ENCODE measurements around the gene ARHGEF16.

Gene ARHGEF16

GRCh38 chr1:3433076-3433475 is 21.4 kb upstream of the ARHGEF16 start:
- H3K4me3 ChIP-seq (ENCODE audit: low read depth, low read length) = no peak overlapping the region
- DNase-seq (ENCODE audit: low read depth) = no peak
- no peak for TF ChIP-seq CTCF (conservative IDR thresholded peaks at IDR 0.05; ENCODE audit: low read depth, low read length)

GRCh38 chr1:3433596-3434320 is 20.7 kb upstream of the ARHGEF16 start:
- DNase-seq (ENCODE audit: low read depth) = no peak
- no peak for TF ChIP-seq CTCF (conservative IDR thresholded peaks at IDR 0.05; ENCODE audit: low read depth, low read length)
- H3K4me3 ChIP-seq (ENCODE audit: low read depth, low read length) = no peak overlapping the region

DNA sequence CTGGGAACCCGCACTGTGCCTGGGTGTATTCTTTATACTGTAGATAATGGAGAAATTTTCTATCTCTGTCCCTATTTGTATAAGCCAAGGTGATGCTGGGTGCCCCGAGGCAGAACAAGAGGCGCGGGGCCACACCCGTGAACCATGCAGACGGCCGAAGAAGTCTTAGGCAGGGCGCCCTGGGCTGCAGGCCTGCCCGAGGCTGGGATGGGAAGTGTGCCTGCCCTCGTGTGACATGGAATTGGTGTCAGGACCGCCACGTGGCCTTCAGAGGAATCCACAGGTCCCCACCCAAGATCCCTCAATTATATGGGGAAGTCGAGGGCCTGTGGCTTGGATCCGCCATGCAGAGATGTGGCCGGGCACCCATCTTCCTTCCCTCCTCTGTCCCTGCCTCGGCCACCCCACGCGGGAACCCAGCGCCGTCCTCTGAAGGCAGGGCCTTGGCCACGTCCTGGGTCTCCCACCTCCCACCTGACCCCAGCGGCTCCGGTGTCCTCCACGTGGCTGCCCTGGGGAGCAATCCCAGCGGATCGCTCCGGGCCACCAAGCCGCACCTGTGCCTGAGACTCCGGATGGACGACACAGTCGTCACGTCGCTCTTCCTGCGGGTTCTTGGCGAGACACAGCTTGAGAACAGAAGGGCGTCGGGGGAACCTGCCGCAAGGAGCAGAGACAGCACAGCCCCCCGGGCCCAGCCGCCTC is 19.9 kb upstream of the ARHGEF16 start:
- no peak overlapping the region for H3K4me3 ChIP-seq (ENCODE audit: low read depth, low read length)
- TF ChIP-seq CTCF (conservative IDR thresholded peaks at IDR 0.05; ENCODE audit: low read depth, low read length) = no peak
- no peak for DNase-seq (ENCODE audit: low read depth)

- no peak overlapping the region for H3K4me3 ChIP-seq (ENCODE audit: low read depth, low read length)
- DNase-seq (ENCODE audit: low read depth) = no peak
- no peak for TF ChIP-seq CTCF (conservative IDR thresholded peaks at IDR 0.05; ENCODE audit: low read depth, low read length)
Observed at GRCh38 chr1:3435666-3436065, 18.8 kb upstream of the ARHGEF16 start.

- no peak overlapping the region for H3K4me3 ChIP-seq (ENCODE audit: low read depth, low read length)
- no peak for TF ChIP-seq CTCF (conservative IDR thresholded peaks at IDR 0.05; ENCODE audit: low read depth, low read length)
- DNase-seq (ENCODE audit: low read depth) = no peak
Observed at GRCh38 chr1:3436451-3436850, 18.0 kb upstream of the ARHGEF16 start.

DNA sequence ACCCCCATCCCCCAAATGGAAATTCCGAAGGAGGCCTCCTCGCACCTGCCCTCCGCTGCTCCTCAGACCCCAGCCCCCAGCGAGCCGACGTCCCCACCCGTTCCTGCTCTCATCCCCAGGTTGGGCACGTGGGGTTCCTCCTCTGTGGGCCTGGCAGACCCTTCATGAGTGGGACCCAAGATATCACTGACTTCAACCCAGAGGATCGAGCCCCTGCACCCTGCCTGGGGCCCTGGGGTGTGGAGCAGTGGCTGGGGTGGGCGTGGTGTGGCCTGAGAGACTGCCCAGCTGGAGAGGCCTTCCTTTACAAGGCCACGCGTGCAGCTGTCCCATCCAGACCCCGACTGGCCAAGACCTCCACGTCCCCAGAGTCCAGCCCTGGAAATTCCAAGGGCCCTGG is 17.6 kb upstream of the ARHGEF16 start:
- no peak for TF ChIP-seq CTCF (conservative IDR thresholded peaks at IDR 0.05; ENCODE audit: low read depth, low read length)
- DNase-seq (ENCODE audit: low read depth) = no peak
- no peak overlapping the region for H3K4me3 ChIP-seq (ENCODE audit: low read depth, low read length)

All from choroid plexus epithelial cell (primary cell).